ENCODE measurements around the gene CEP112.

GRCh38 chr17:65888649-65889048 lies 303.3 kb downstream of the CEP112 start:
- TF ChIP-seq CTCF (IDR thresholded peaks at IDR 0.05) = no peak
- TF ChIP-seq POLR2A (IDR thresholded peaks at IDR 0.05) = no peak
